ENCODE data around the gene ARL9. TPM values are rescaled to one million over a fixed set of nuclear protein-coding genes. Genes with fewer than 3 reads are reported as not detected.
A peak's percentile ranks its signal among the peaks of the same experiment; 100 is the strongest.

The ARL9 gene, protein sequence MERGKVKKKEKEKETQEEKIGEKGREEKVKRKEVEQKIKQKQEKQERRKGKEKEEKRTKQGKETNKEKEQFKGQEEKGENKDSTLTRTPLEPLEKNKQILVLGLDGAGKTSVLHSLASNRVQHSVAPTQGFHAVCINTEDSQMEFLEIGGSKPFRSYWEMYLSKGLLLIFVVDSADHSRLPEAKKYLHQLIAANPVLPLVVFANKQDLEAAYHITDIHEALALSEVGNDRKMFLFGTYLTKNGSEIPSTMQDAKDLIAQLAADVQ
- total RNA-seq, result under 1 TPM in 1 of 3 donors, not detected in 2; 0.28 TPM
- long read RNA-seq, donor 1, partial matches to known transcripts, result 0 of 1 reads
- long read RNA-seq, donor 1, other reads (novel, unspliced or antisense), result 1 of 1 reads
- long read RNA-seq, donor 2, result 0 reads

DNA sequence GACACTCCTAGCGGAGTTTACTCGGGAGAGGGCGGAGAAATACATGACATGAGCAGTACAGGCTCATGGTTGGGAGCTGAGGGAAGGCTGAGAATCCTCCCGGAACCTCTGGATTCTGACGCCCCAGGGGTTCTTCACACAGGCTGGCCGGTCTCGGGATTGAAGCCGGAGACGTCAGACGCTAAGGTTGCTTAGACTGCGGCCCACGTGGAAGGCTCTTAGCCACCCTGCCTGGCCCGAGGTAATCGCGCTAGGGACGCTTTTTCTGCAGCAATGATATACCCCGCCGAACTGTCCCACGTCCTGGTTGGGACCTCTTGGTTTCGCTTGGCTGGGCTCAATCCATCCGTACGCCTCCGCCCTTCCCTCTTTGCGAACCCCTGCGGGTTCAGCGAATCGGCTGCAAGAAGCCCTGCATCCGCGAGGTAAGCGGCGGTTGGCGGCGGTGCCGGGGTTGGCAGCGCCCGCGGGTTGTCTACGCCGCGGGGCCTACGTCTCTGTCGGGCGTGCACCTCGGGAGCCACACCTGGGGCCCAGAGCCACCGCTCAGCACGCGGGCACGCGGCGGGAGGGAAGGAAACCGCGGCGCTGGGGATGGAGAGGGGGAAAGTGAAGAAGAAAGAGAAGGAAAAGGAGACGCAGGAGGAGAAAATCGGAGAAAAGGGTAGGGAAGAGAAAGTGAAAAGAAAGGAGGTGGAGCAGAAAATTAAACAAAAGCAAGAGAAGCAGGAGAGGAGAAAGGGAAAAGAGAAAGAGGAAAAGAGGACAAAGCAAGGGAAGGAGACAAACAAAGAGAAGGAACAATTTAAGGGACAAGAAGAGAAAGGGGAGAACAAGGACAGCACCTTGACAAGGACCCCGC lies at the start of gene ARL9:
Gene ARL9 (plus strand): TSS at position 523 of the 862 bp plus-strand sequence. CDS start 72 bp downstream, at position 595.
- H3K4me3 ChIP-seq, result no peak within 1 kb of the TSS
- TF ChIP-seq, protein P1, sequence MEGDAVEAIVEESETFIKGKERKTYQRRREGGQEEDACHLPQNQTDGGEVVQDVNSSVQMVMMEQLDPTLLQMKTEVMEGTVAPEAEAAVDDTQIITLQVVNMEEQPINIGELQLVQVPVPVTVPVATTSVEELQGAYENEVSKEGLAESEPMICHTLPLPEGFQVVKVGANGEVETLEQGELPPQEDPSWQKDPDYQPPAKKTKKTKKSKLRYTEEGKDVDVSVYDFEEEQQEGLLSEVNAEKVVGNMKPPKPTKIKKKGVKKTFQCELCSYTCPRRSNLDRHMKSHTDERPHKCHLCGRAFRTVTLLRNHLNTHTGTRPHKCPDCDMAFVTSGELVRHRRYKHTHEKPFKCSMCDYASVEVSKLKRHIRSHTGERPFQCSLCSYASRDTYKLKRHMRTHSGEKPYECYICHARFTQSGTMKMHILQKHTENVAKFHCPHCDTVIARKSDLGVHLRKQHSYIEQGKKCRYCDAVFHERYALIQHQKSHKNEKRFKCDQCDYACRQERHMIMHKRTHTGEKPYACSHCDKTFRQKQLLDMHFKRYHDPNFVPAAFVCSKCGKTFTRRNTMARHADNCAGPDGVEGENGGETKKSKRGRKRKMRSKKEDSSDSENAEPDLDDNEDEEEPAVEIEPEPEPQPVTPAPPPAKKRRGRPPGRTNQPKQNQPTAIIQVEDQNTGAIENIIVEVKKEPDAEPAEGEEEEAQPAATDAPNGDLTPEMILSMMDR (IDR thresholded peaks at IDR 0.05), result no peak
- H3K36me3 ChIP-seq (ENCODE audit: low read depth), result peaks cover 4% of the 10 kb centered on the region
- peak; percentile 95 for ATAC-seq
- DNase-seq, result peak; percentile 57 to 78 (median 69)
- H3K4me1 ChIP-seq (ENCODE audit: low read depth), result peaks cover 5% of the 10 kb centered on the region
- no peaks in the 10 kb centered on the region for H3K9me3 ChIP-seq
- intact Hi-C loops (cut with DNase I, micrococcal nuclease), result no loop called here

DNA sequence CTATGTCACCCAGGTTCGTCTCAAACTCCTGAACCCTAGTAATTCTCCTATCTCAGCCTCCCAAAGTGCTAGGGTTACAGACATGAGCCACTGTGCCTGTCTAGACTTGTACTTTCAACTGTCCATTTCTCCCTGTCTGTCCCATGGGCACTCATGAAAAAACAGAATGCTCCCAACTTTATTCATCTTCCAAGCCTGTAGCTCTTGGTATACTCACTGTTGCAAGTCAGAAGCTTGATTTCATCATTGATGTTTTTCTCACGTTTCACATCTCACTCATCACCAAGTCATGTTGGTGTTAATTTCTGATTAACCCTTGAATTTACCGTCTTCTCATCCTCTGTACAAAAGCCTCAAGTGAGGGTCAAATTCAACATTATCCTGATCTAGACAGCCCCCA lies 45.5 kb upstream of the ARL9 start:
- no peaks in the 10 kb centered on the region for H3K36me3 ChIP-seq (ENCODE audit: low read depth)
- TF ChIP-seq, protein P1 (IDR thresholded peaks at IDR 0.05), result no peak
- intact Hi-C loops (cut with DNase I, micrococcal nuclease), result no loop called here
- no peak for DNase-seq
- no peak for ATAC-seq
- H3K9me3 ChIP-seq, result no peaks in the 10 kb centered on the region
- H3K4me1 ChIP-seq (ENCODE audit: low read depth), result no peaks in the 10 kb centered on the region
- H3K4me3 ChIP-seq, result no peak overlapping the region

DNA sequence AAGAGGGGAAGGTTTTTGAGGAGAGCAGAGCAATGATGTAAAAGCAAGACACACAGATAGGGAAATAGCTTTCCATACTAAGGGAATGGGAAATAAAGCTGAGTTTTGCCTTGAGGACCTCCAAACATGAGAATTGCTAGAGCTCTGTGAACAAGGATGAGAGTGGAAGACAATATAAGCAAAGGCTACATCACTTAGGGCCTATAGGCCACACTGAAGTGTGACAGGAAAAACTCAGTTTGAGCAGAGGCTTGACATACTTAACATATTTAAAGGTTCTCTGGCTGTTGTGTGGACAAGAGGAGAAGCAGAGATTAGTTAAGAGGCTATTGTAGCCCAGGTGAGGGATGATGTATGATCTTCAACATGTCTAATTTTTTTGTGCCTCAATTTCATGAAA lies 43.4 kb upstream of the ARL9 start:
- Histone ChIP-seq H3K4me3 (no peak overlapping the region), H3K36me3 (ENCODE audit: low read depth) (no peaks in the 10 kb centered on the region), H3K9me3 (no peaks in the 10 kb centered on the region), H3K4me1 (ENCODE audit: low read depth) (peaks cover 9% of the 10 kb centered on the region)
- DNase-seq (no peak), ATAC-seq (no peak)
- intact Hi-C loops (cut with DNase I, micrococcal nuclease), result no loop called here
- TF ChIP-seq, protein P1 (IDR thresholded peaks at IDR 0.05), result no peak

DNA sequence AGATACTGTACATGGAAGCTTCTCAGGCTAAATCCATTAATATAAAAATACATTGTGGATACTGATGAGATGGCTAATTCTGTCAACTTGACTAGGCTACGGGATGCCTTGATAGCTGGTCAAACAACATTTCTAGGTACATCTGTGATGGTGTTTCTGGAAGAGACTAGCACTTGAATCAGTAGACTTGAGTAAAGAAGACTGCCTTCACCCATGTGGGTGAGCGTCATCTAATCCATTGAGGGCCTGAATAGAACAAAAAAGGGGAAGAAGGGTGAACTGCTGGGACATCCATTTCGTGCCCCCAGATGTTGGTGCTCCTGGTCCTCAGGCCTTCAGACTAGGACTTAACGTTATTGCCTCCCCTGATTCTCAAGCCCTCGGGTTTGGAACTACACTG lies 41.9 kb upstream of the ARL9 start:
- TF ChIP-seq, protein P1 (IDR thresholded peaks at IDR 0.05), result no peak
- intact Hi-C loops (cut with DNase I, micrococcal nuclease), result no loop called here

DNA sequence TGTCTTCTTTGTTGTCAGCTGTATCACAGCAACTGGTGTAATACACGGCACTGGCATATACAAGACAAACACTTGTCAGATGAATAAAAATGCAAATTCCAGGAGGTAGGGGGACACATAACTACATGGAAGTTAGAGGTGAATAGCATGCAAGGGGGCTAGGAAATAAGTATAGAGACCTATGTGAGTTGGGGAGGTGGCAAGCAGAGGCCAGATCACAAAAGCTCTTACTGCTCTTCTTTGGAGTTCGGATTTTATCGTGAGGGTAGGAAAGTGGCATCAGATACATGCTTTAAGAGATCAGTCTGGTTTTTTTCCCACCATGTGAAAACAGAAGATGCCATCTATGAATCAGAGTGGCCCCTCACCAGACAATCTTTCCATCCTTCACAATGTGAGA lies 41.0 kb upstream of the ARL9 start:
- no peak overlapping the region for H3K4me3 ChIP-seq
- no peak for ATAC-seq
- H3K4me1 ChIP-seq (ENCODE audit: low read depth), result peaks cover 18% of the 10 kb centered on the region
- intact Hi-C loops (cut with DNase I, micrococcal nuclease), result no loop called here
- TF ChIP-seq, protein P1 (IDR thresholded peaks at IDR 0.05), result no peak
- H3K36me3 ChIP-seq (ENCODE audit: low read depth), result no peaks in the 10 kb centered on the region
- H3K9me3 ChIP-seq, result no peaks in the 10 kb centered on the region
- DNase-seq, result no peak

More for the DNA sequence above, 41.9 kb upstream of the ARL9 start:
- no peak overlapping the region for H3K4me3 ChIP-seq
- no peak for DNase-seq
- no peaks in the 10 kb centered on the region for H3K9me3 ChIP-seq
- peaks cover 14% of the 10 kb centered on the region for H3K4me1 ChIP-seq (ENCODE audit: low read depth)
- ATAC-seq, result no peak
- no peaks in the 10 kb centered on the region for H3K36me3 ChIP-seq (ENCODE audit: low read depth)
